ENCODE results near the gene DVL2. TPM values are rescaled to one million over a fixed set of nuclear protein-coding genes. Genes with fewer than 3 reads are reported as not detected.

Gene DVL2
- 10 to 100 TPM; 20.0 to 26.1 (median 23.4) TPM for total RNA-seq
- 14.6 TPM for polyA plus RNA-seq
- long read RNA-seq, donor 1, transcript DVL2-201 (15 exons, 3,018 nt), result major isoform, 37 of 59 reads
- long read RNA-seq, donor 1, partial matches to known transcripts, result 4 of 59 reads
- long read RNA-seq, donor 1, other reads (novel, unspliced or antisense), result 18 of 59 reads
- long read RNA-seq, donor 2, transcript DVL2-201 (15 exons, 3,018 nt), result major isoform, 17 of 35 reads
- long read RNA-seq, donor 2, partial matches to known transcripts, result 6 of 35 reads
- long read RNA-seq, donor 2, other reads (novel, unspliced or antisense), result 12 of 35 reads
- long read RNA-seq, donor 3, transcript DVL2-201 (15 exons, 3,018 nt), result major isoform, 46 of 83 reads
- long read RNA-seq, donor 3, partial matches to known transcripts, result 4 of 83 reads
- long read RNA-seq, donor 3, other reads (novel, unspliced or antisense), result 32 of 83 reads
- long read RNA-seq, donor 4, transcript DVL2-201 (15 exons, 3,018 nt), result major isoform, 20 of 35 reads
- long read RNA-seq, donor 4, partial matches to known transcripts, result 2 of 35 reads
- long read RNA-seq, donor 4, other reads (novel, unspliced or antisense), result 13 of 35 reads

GRCh38 chr17:7234083-7234951, at the start of gene DVL2:
TSS of gene DVL2 (minus strand) at chr17:7234517. CDS start at chr17:7234262, 255 bp downstream.
- WGBS, result under 1% methylated on average over 72 of the region's 72 CpGs
- H3K4me1 ChIP-seq (ENCODE audit: control insufficient read depth, insufficient read depth, low read length), result peaks cover 5% of the 10 kb centered on the region
- H3K4me3 ChIP-seq (ENCODE audit: low read length), result peak within 1 kb of the TSS; percentile 63
- DNase-seq (peak; percentile 96 to 98 (median 98)), ATAC-seq (peak; percentile 67)
- H3K27me3 ChIP-seq (ENCODE audit: control insufficient read depth, insufficient read depth), result no peaks in the 10 kb centered on the region
- intact Hi-C loops (cut with DNase I), result no loop called here
- no peaks in the 10 kb centered on the region for H3K9me3 ChIP-seq (ENCODE audit: control insufficient read depth, low read length)
- peak within 1 kb of the TSS; percentile 46 for H3K27ac ChIP-seq (ENCODE audit: low read length)

GRCh38 chr17:7283471-7284216, 49.3 kb upstream of the DVL2 start:
- intact Hi-C loops (cut with DNase I), result loop anchor here in 1 of 4 donors (10.0 kb wide), 1 partner anchor 61 kb away; no protein-coding TSS in a partner anchor
- H3K27me3 ChIP-seq (ENCODE audit: control insufficient read depth, insufficient read depth), result no peaks in the 10 kb centered on the region
- no peaks in the 10 kb centered on the region for H3K4me1 ChIP-seq (ENCODE audit: control insufficient read depth, insufficient read depth, low read length)
- H3K4me3 ChIP-seq (ENCODE audit: low read length), result peak overlapping the region; percentile 47
- WGBS, result 80% methylated on average over 18 of the region's 18 CpGs
- ATAC-seq, result no peak
- H3K9me3 ChIP-seq (ENCODE audit: control insufficient read depth, low read length), result no peaks in the 10 kb centered on the region
- H3K27ac ChIP-seq (ENCODE audit: low read length), result peak overlapping the region; percentile 93
- DNase-seq, result no peak

DNA sequence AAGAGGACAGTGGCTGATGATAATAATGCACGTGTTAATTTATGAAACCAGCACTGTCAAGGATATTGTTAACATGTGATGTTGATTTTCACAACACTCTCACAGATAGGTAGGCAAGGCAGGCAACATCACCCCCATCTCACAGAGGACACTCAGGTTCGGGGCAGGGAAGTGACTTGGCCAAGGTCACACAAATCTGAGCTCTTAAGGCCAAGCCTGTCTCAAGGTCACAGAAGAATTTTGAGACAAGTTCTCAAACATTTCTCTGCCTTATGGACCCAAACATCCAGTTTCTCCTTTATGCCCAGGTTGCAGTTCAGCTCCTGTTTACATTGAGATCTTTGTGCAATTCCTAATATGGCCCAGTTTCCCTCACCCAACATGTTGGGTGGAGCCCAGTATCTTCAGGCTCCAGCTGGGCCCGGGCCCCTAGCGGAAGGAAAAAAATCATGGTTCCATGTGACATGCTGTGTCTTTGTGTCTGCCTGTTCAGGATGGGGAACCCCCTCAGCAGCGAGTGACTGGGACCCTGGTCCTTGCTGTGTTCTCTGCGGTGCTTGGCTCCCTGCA, 48.5 kb upstream of the DVL2 start:
- Histone ChIP-seq H3K27me3 (ENCODE audit: control insufficient read depth, insufficient read depth) (no peaks in the 10 kb centered on the region), H3K4me3 (ENCODE audit: low read length) (peak overlapping the region; percentile 47), H3K27ac (ENCODE audit: low read length) (peak overlapping the region; percentile 93), H3K4me1 (ENCODE audit: control insufficient read depth, insufficient read depth, low read length) (no peaks in the 10 kb centered on the region), H3K9me3 (ENCODE audit: control insufficient read depth, low read length) (no peaks in the 10 kb centered on the region)
- no peak for DNase-seq
- no peak for ATAC-seq
- intact Hi-C loops (cut with DNase I), result loop anchor here in 1 of 4 donors (10.0 kb wide), 1 partner anchor 62 kb away; no protein-coding TSS in a partner anchor
- 49% methylated on average over 6 of the region's 6 CpGs for WGBS

GRCh38 chr17:7281953-7282751, 47.8 kb upstream of the DVL2 start:
- no peaks in the 10 kb centered on the region for H3K27me3 ChIP-seq (ENCODE audit: control insufficient read depth, insufficient read depth)
- WGBS, result 3% methylated on average over 43 of the region's 43 CpGs
- H3K4me3 ChIP-seq (ENCODE audit: low read length), result peak overlapping the region; percentile 47
- intact Hi-C loops (cut with DNase I), result loop anchor here in 3 of 4 donors (2.0 to 10.0 kb wide), 2 partner anchors 15 to 63 kb away; no protein-coding TSS in a partner anchor
- no peaks in the 10 kb centered on the region for H3K9me3 ChIP-seq (ENCODE audit: control insufficient read depth, low read length)
- no peaks in the 10 kb centered on the region for H3K4me1 ChIP-seq (ENCODE audit: control insufficient read depth, insufficient read depth, low read length)
- peak; percentile 71 to 92 (median 87) for DNase-seq
- H3K27ac ChIP-seq (ENCODE audit: low read length), result peak overlapping the region; percentile 93
- peak; percentile 43 to 67 for ATAC-seq

DNA sequence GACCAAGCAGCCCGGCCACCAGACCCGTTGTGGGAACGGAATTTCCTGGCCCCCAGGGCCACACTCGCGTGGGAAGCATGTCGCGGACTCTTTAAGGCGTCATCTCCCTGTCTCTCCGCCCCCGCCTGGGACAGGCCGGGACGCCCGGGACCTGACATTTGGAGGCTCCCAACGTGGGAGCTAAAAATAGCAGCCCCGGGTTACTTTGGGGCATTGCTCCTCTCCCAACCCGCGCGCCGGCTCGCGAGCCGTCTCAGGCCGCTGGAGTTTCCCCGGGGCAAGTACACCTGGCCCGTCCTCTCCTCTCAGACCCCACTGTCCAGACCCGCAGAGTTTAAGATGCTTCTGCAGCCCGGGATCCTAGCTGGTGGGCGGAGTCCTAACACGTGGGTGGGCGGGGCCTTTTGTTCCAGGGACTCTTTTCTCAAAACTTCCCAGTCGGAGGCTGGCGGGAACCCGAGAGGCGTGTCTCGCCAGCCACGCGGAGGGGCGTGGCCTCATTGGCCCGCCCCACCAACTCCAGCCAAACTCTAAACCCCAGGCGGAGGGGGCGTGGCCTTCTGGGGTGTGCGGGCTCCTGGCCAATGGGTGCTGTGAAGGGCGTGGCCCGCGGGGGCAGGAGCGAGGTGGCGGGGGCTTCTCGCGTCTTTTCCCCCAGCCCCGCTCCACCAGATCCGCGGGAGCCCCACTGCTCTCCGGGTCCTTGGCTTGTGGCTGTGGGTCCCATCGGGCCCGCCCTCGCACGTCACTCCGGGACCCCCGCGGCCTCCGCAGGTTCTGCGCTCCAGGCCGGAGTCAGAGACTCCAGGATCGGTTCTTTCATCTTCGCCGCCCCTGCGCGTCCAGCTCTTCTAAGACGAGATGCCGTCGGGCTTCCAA, 47.0 kb upstream of the DVL2 start, which contains the start of gene SLC2A4:
Gene SLC2A4 (plus strand): TSS at position 645 of the 879 bp plus-strand sequence. CDS start 217 bp downstream, at position 862.
- no peaks in the 10 kb centered on the region for H3K9me3 ChIP-seq (ENCODE audit: control insufficient read depth, low read length)
- ATAC-seq (peak; percentile 85 to 88), DNase-seq (peak; percentile 95 to 98 (median 98))
- H3K4me3 ChIP-seq (ENCODE audit: low read length), result peak within 1 kb of the TSS; percentile 47
- under 1% methylated on average over 71 of the region's 71 CpGs for WGBS
- H3K27me3 ChIP-seq (ENCODE audit: control insufficient read depth, insufficient read depth), result no peaks in the 10 kb centered on the region
- H3K27ac ChIP-seq (ENCODE audit: low read length), result peak within 1 kb of the TSS; percentile 93
- intact Hi-C loops (cut with DNase I), result loop anchor here in 3 of 4 donors (2.0 to 10.0 kb wide), 2 partner anchors 15 to 63 kb away; no protein-coding TSS in a partner anchor
- H3K4me1 ChIP-seq (ENCODE audit: control insufficient read depth, insufficient read depth, low read length), result no peaks in the 10 kb centered on the region

DNA sequence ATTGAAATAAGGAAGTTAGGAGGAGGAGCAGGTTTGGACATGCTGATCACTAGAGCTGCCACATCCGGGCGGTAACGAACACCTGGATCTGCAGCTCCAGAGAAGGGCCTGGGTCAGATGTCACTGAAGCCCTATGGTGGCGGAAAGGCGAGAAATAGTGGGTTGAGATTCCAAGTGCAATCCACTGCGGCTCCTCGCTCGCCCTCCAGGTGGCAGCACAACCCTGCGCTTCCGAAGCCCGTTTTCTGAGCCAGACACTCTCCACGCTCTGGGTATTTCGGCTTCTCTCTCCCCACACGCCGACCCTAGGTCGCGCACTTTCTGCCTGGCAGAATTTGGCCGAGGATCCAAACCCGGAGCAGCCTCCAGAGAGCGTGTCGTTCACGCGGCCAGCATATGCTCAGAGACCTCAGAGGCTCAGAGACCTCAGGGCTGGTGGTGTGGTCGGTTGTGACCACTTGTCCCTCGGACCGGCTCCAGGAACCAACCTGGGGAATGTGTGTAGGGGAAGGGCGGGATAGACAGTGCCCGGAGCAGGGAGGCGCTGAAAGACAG, 46.3 kb upstream of the DVL2 start:
- intact Hi-C loops (cut with DNase I), result loop anchor here in 3 of 4 donors (1.0 to 10.0 kb wide), 3 partner anchors 16 to 64 kb away; no protein-coding TSS in a partner anchor
- H3K9me3 ChIP-seq (ENCODE audit: control insufficient read depth, low read length), result no peaks in the 10 kb centered on the region
- H3K27me3 ChIP-seq (ENCODE audit: control insufficient read depth, insufficient read depth), result no peaks in the 10 kb centered on the region
- peak; percentile 83 to 92 (median 92) for DNase-seq
- ATAC-seq, result peak; percentile 73 to 77
- peak overlapping the region; percentile 92 for H3K27ac ChIP-seq (ENCODE audit: low read length)
- peak overlapping the region; percentile 37 for H3K4me3 ChIP-seq (ENCODE audit: low read length)
- under 1% methylated on average over 29 of the region's 29 CpGs for WGBS
- H3K4me1 ChIP-seq (ENCODE audit: control insufficient read depth, insufficient read depth, low read length), result no peaks in the 10 kb centered on the region

DNA sequence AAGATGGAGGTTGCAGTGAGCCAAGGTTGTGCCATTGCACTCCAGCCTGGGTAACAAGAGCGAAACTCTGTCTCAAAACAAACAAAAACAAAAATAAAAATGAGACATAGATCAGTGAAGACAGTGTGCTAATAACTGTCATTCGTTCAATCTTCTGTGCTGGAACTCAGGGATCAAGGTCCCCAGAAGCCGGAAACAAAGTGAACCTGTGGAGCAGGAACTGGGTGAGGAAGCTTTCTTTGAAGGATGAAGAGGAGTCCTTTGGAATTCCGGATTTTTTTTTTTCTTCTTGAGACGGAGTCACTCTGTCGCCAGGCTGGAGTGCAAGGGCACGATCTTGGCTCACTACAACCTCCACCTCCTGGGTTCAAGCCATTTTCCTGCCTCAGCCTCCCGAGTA, 45.1 kb upstream of the DVL2 start:
- 84% methylated on average over 8 of the region's 8 CpGs for WGBS
- no peaks in the 10 kb centered on the region for H3K27me3 ChIP-seq (ENCODE audit: control insufficient read depth, insufficient read depth)
- H3K4me3 ChIP-seq (ENCODE audit: low read length), result no peak overlapping the region
- ATAC-seq, result no peak
- DNase-seq, result no peak
- intact Hi-C loops (cut with DNase I), result no loop called here
- no peaks in the 10 kb centered on the region for H3K9me3 ChIP-seq (ENCODE audit: control insufficient read depth, low read length)
- no peaks in the 10 kb centered on the region for H3K4me1 ChIP-seq (ENCODE audit: control insufficient read depth, insufficient read depth, low read length)
- H3K27ac ChIP-seq (ENCODE audit: low read length), result no peak overlapping the region

DNA sequence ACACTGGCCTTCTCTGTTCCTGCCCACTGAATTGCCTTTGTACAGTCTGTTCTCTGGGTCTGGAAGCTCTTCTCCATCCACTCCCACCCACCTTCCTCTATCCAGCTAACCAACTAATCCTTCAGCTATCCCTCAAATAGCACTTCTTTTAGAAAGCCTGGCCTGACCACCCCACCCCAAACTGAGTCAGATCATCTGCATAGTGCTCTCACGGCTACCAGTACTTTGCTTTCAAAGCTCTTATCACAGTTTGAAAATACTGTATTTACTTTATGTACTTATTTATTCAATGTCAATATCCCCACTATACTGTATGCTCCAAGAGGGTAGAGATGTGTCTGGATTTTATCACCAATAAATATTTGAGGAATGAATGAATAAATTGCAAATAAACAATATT, 32.5 kb upstream of the DVL2 start:
- no peak for ATAC-seq
- no peaks in the 10 kb centered on the region for H3K27me3 ChIP-seq (ENCODE audit: control insufficient read depth, insufficient read depth)
- 66% methylated on average over 1 of the region's 1 CpG for WGBS

More for the DNA sequence above, 32.5 kb upstream of the DVL2 start:
- Histone ChIP-seq H3K9me3 (ENCODE audit: control insufficient read depth, low read length) (no peaks in the 10 kb centered on the region), H3K27ac (ENCODE audit: low read length) (no peak overlapping the region), H3K4me3 (ENCODE audit: low read length) (no peak overlapping the region), H3K4me1 (ENCODE audit: control insufficient read depth, insufficient read depth, low read length) (no peaks in the 10 kb centered on the region)
- no peak for DNase-seq
- intact Hi-C loops (cut with DNase I), result no loop called here
